GM23338 (cell line): ENCODE results near the gene ZNF516. TPM values are rescaled to one million over a fixed set of nuclear protein-coding genes. Genes with fewer than 3 reads are reported as not detected.
A peak's percentile ranks its signal among the peaks of the same experiment; 100 is the strongest.

Experiments used
- ATAC-seq: fragments of 200-7000 bp; cut with Tn5 transposase; 3 replicates; pipeline ENCODE4 v1.9.1; 2020
- DNase-seq: peaks from one replicate; pipeline ENCODE4 v3.0.0-alpha.2; 2015; ENCODE audit warnings: low spot score
- H2AFZ ChIP-seq: fragments of 200-600 bp; sonication (generic); 2 replicates; pipeline ENCODE4 v1.8.0; 2016; ENCODE audit warnings: antibody characterized with exemption, mild to moderate bottlenecking, moderate library complexity
- H3F3A ChIP-seq: fragments of 200-600 bp; sonication (generic); replicated peaks from 2 replicates; pipeline ENCODE4 v1.8.0; 2017; ENCODE audit warnings: antibody characterized with exemption, mixed run types, low read depth
- H3K27ac ChIP-seq: fragments of 200-600 bp; sonication (generic); 2 replicates; pipeline ENCODE4 v1.6.1; 2016; ENCODE audit warnings: low read depth
- H3K27me3 ChIP-seq: fragments of 200-600 bp; sonication (generic); 2 replicates; pipeline ENCODE4 v1.8.0; 2016; ENCODE audit warnings: mild to moderate bottlenecking, mixed run types, moderate library complexity; ENCODE audit not compliant: insufficient read depth
- H3K36me3 ChIP-seq: fragments of 200-600 bp; sonication (generic); 2 replicates; pipeline ENCODE4 v1.8.0; 2016; ENCODE audit warnings: mild to moderate bottlenecking; ENCODE audit not compliant: insufficient read depth
- H3K4me1 ChIP-seq: fragments of 200-600 bp; sonication (generic); 2 replicates; pipeline ENCODE4 v1.8.0; 2016; ENCODE audit warnings: mild to moderate bottlenecking, moderate library complexity; ENCODE audit not compliant: insufficient read depth
- H3K4me2 ChIP-seq: fragments of 200-600 bp; sonication (generic); 2 replicates; pipeline ENCODE4 v1.7.1; 2017; ENCODE audit warnings: mixed run types
- H3K4me3 ChIP-seq: fragments of 200-600 bp; sonication (generic); 2 replicates; pipeline ENCODE4 v1.6.1; 2016; ENCODE audit warnings: mixed run types
- H3K79me2 ChIP-seq: fragments of 200-600 bp; sonication (generic); replicated peaks from 2 replicates; pipeline ENCODE4 v1.8.0; 2017; ENCODE audit warnings: mild to moderate bottlenecking; ENCODE audit not compliant: insufficient read depth
- H3K9me2 ChIP-seq: fragments of 200-600 bp; sonication (generic); 2 replicates; pipeline ENCODE4 v1.8.0; 2017; ENCODE audit not compliant: insufficient read depth
- H4K20me1 ChIP-seq: fragments of 200-600 bp; sonication (generic); replicated peaks from 2 replicates; pipeline ENCODE4 v1.8.0; 2017; ENCODE audit warnings: mild to moderate bottlenecking; ENCODE audit not compliant: insufficient read depth
- H3K27ac Mint-ChIP-seq: 2 replicates; pipeline ENCODE4 v1.8.0; 2020; ENCODE audit warnings: inconsistent platforms, mild to moderate bottlenecking, moderate library complexity, mixed read lengths
- H3K27me3 Mint-ChIP-seq: 3 replicates; pipeline ENCODE4 v1.8.0; 2022; ENCODE audit warnings: low read depth, mild to moderate bottlenecking, moderate library complexity, mixed read lengths, inconsistent platforms; ENCODE audit not compliant: insufficient read depth, poor library complexity
- H3K36me3 Mint-ChIP-seq: 3 replicates; pipeline ENCODE4 v1.8.0; 2021; ENCODE audit warnings: low read depth, mild to moderate bottlenecking, inconsistent platforms, moderate library complexity, mixed read lengths
- H3K4me1 Mint-ChIP-seq: 3 replicates; pipeline ENCODE4 v1.8.0; 2020; ENCODE audit warnings: mild to moderate bottlenecking, inconsistent platforms, mixed read lengths
- H3K4me3 Mint-ChIP-seq: 3 replicates; pipeline ENCODE4 v1.8.0; 2021; ENCODE audit warnings: moderate library complexity, mild to moderate bottlenecking, inconsistent platforms, mixed read lengths
- H3K9me3 Mint-ChIP-seq: 3 replicates; pipeline ENCODE4 v1.8.0; 2020; ENCODE audit warnings: moderate library complexity, mild to moderate bottlenecking, inconsistent platforms, mixed read lengths
- CREB1 ChIP-seq: fragments of 250-450 bp; sonication (Bioruptor Pico); IDR thresholded peaks from 2 replicates; pipeline ENCODE4 v1.5.0; 2020; ENCODE audit warnings: low read depth, mild to moderate bottlenecking, moderate library complexity
- CTCF ChIP-seq, 2 experiments: fragments of 200-600 bp in 1 of 2; sonication (generic) in 1 of 2; conservative IDR thresholded peaks; 2 replicates each; pipeline versions ENCODE4 v1.5.1 to v1.6.1; 2016 to 2017; ENCODE audit warnings: antibody characterized with exemption in 2 of 2, low read depth in 2 of 2, mild to moderate bottlenecking in 2 of 2, moderate library complexity in 1 of 2
- EZH2 ChIP-seq: fragments of 200-600 bp; sonication (generic); IDR thresholded peaks from one replicate; pipeline ENCODE4 v1.8.0; 2017; ENCODE audit warnings: antibody characterized with exemption, mild to moderate bottlenecking, low read depth; ENCODE audit not compliant: unreplicated experiment
- EZH2phosphoT487 ChIP-seq: fragments of 200-600 bp; sonication (generic); IDR thresholded peaks from one replicate; pipeline ENCODE4 v1.8.1; 2018; ENCODE audit warnings: antibody characterized with exemption; ENCODE audit not compliant: unreplicated experiment
- JUNB ChIP-seq: IDR thresholded peaks from one replicate; pipeline ENCODE4 v1.6.1; 2016; ENCODE audit warnings: antibody characterized with exemption; ENCODE audit not compliant: unreplicated experiment
- NANOG ChIP-seq: IDR thresholded peaks from 2 replicates; pipeline ENCODE4 v1.6.1; 2016; ENCODE audit warnings: antibody characterized with exemption, borderline replicate concordance
- POLR2AphosphoS5 ChIP-seq: IDR thresholded peaks from 2 replicates; pipeline ENCODE4 v1.6.1; 2016; ENCODE audit warnings: antibody characterized with exemption, low read depth
- STAT1 ChIP-seq: IDR thresholded peaks from one replicate; pipeline ENCODE4 v1.6.1; 2016; ENCODE audit warnings: antibody characterized with exemption; ENCODE audit not compliant: unreplicated experiment
- ZNF114 ChIP-seq: fragments of 250-450 bp; sonication (Bioruptor Pico); IDR thresholded peaks from 2 replicates; pipeline ENCODE4 v1.5.0; 2020; ENCODE audit warnings: mild to moderate bottlenecking, moderate library complexity
- ZNF331 ChIP-seq: fragments of 250-450 bp; sonication (Bioruptor Pico); IDR thresholded peaks from 2 replicates; pipeline ENCODE4 v1.5.0; 2020; ENCODE audit warnings: low read depth, mild to moderate bottlenecking, moderate library complexity
- polyA plus RNA-seq: library from polyadenylated mRNA; unstranded; fragments of >200 nt; fragmentation: Nextera tagmentation; extraction: Ambion mirVana; gene quantifications from 2 replicates; pipeline ENCODE4 v1.2.1, GENCODE V29; 2016
- total RNA-seq: library from RNA; depleted of rRNA; stranded (reverse); fragments of >200 nt; shearing (Covaris generic); gene quantifications from 2 replicates; pipeline ENCODE4 v1.2.3, GENCODE V29; 2014
- TF ChIP-seq, protein P1 (sequence below): IDR thresholded peaks from 2 replicates; pipeline ENCODE4 v1.6.1; 2016; ENCODE audit warnings: antibody characterized with exemption

The ZNF516 gene
- total and polyA plus RNA-seq, 2 experiments from 2014 or later: 11.9 to 24.2 TPM

GRCh38 chr18:76462326-76462694, 32.7 kb downstream of the ZNF516 start:
- Histone ChIP-seq H3F3A (no peaks in the 10 kb centered on the region), H3K4me2 (no peak overlapping the region), H2AFZ (no peak overlapping the region), H3K27me3 (no peaks in the 10 kb centered on the region), H3K4me1 (no peaks in the 10 kb centered on the region), H3K9me2 (no peaks in the 10 kb centered on the region), H3K36me3 (no peaks in the 10 kb centered on the region), H3K27ac (no peak overlapping the region), H3K4me3 (no peak overlapping the region), H3K79me2 (no peaks in the 10 kb centered on the region; the same call in 1 of the 2 replicates), H4K20me1 (no peaks in the 10 kb centered on the region; the same call in none of the 2 replicates)
- no peaks in the 10 kb centered on the region for H3K9me3 Mint-ChIP-seq
- no peak overlapping the region for H3K4me3 Mint-ChIP-seq
- ATAC-seq: peak; percentile 52
- no peak overlapping the region for H3K27ac Mint-ChIP-seq
- peaks cover 15% of the 10 kb centered on the region; the same call in 2 of the 3 replicates for H3K4me1 Mint-ChIP-seq
- H3K27me3 Mint-ChIP-seq: peaks cover 15% of the 10 kb centered on the region
- no peak for DNase-seq
- peaks cover 5% of the 10 kb centered on the region for H3K36me3 Mint-ChIP-seq
- TF ChIP-seq, protein P1, sequence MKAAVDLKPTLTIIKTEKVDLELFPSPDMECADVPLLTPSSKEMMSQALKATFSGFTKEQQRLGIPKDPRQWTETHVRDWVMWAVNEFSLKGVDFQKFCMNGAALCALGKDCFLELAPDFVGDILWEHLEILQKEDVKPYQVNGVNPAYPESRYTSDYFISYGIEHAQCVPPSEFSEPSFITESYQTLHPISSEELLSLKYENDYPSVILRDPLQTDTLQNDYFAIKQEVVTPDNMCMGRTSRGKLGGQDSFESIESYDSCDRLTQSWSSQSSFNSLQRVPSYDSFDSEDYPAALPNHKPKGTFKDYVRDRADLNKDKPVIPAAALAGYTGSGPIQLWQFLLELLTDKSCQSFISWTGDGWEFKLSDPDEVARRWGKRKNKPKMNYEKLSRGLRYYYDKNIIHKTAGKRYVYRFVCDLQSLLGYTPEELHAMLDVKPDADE: no peak
- TF ChIP-seq NANOG (no peak), POLR2AphosphoS5 (no peak), CTCF (conservative IDR thresholded peaks at IDR 0.05; ENCODE audit: low read depth in 2 of 2) (peak; percentile 9 to 35; a peak in 1 of 4 replicates)

GRCh38 chr18:76461692-76462325, 33.2 kb downstream of the ZNF516 start:
- Histone ChIP-seq H3K79me2 (no peaks in the 10 kb centered on the region; the same call in 1 of the 2 replicates), H3K36me3 (no peaks in the 10 kb centered on the region), H3F3A (no peaks in the 10 kb centered on the region), H3K4me1 (no peaks in the 10 kb centered on the region), H2AFZ (no peak overlapping the region), H3K4me3 (no peak overlapping the region), H3K27ac (no peak overlapping the region), H4K20me1 (no peaks in the 10 kb centered on the region; the same call in none of the 2 replicates), H3K27me3 (no peaks in the 10 kb centered on the region), H3K9me2 (no peaks in the 10 kb centered on the region), H3K4me2 (no peak overlapping the region)
- peaks cover 18% of the 10 kb centered on the region; the same call in 2 of the 3 replicates for H3K4me1 Mint-ChIP-seq
- no peak overlapping the region for H3K27ac Mint-ChIP-seq
- H3K9me3 Mint-ChIP-seq: no peaks in the 10 kb centered on the region
- ATAC-seq (no peak), DNase-seq (no peak)
- H3K27me3 Mint-ChIP-seq: peaks cover 15% of the 10 kb centered on the region
- H3K36me3 Mint-ChIP-seq: peaks cover 5% of the 10 kb centered on the region
- TF ChIP-seq ZNF331: no peak
- TF ChIP-seq ZNF114 (CRISPR knock-in tag): no peak
- no peak for TF ChIP-seq STAT1
- TF ChIP-seq JUNB: no peak
- H3K4me3 Mint-ChIP-seq: no peak overlapping the region

- H3K4me2 ChIP-seq: no peak overlapping the region
- H3K4me3 ChIP-seq: no peak overlapping the region
- ATAC-seq (no peak), DNase-seq (no peak)
- H3K4me1 ChIP-seq: no peaks in the 10 kb centered on the region
- peaks cover 5% of the 10 kb centered on the region for H3K36me3 Mint-ChIP-seq
- H3F3A ChIP-seq: no peaks in the 10 kb centered on the region
- no peak overlapping the region for H2AFZ ChIP-seq
- H4K20me1 ChIP-seq: no peaks in the 10 kb centered on the region; the same call in none of the 2 replicates
- no peak overlapping the region for H3K27ac Mint-ChIP-seq
- H3K9me2 ChIP-seq: no peaks in the 10 kb centered on the region
- H3K27me3 ChIP-seq: no peaks in the 10 kb centered on the region
- peaks cover 22% of the 10 kb centered on the region for H3K4me1 Mint-ChIP-seq
- no peak overlapping the region for H3K27ac ChIP-seq
- H3K4me3 Mint-ChIP-seq: no peak overlapping the region
- peaks cover 17% of the 10 kb centered on the region for H3K27me3 Mint-ChIP-seq
- no peaks in the 10 kb centered on the region for H3K36me3 ChIP-seq
- no peaks in the 10 kb centered on the region; the same call in 1 of the 2 replicates for H3K79me2 ChIP-seq
- no peaks in the 10 kb centered on the region for H3K9me3 Mint-ChIP-seq
- TF ChIP-seq ZNF114 (CRISPR knock-in tag) (no peak), JUNB (no peak), CTCF (conservative IDR thresholded peaks at IDR 0.05; ENCODE audit: low read depth in 2 of 2) (no peak), CREB1 (no peak), ZNF331 (no peak), EZH2 (no peak), NANOG (no peak), POLR2AphosphoS5 (no peak), EZH2phosphoT487 (no peak), STAT1 (no peak)
Observed at GRCh38 chr18:76461148-76461547, 33.9 kb downstream of the ZNF516 start.
